ENCODE data around the gene LOXL3.
"Not testable (repeated sequence)": the region's sequence is repeated elsewhere in the genome, so short reads cannot be mapped to it uniquely, and the experiment has no call there.

The LOXL3 gene

DNA sequence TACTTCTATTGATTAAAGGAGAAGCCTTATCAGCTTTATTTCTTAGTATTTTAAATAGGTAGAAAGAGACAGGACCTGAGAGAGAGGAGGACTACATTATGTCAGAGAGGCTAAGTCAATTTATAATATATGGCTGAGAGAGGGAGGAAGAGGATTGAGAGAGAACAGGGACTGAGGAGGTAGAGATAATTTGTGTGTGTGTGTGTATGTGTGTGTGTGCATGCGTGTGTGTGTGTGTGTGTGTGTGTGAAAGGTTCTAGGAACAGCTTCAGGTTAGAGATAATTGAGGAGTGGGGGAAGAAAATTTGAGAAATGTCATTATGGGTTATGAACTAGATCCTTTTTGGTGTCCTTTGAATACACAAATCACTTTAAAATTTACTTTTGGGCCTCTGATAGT lies 15.9 kb upstream of the LOXL3 start:
- Histone ChIP-seq H3K27ac (ENCODE audit: low read depth, low read length) (no peak overlapping the region), H3K36me3 (ENCODE audit: insufficient read depth, low read length) (no peaks in the 10 kb centered on the region), H3K9me3 (ENCODE audit: low read length) (no peaks in the 10 kb centered on the region), H3K4me1 (ENCODE audit: insufficient read depth, low read length) (no peaks in the 10 kb centered on the region), H3K4me3 (ENCODE audit: low read depth in 1 of 2, low read length in 2 of 2) (no peak overlapping the region), H3K9ac (ENCODE audit: low read length) (no peak overlapping the region), H3K27me3 (ENCODE audit: control insufficient read depth in 1 of 2, insufficient read depth in 2 of 2, low read length in 2 of 2) (no peaks in the 10 kb centered on the region)

DNA sequence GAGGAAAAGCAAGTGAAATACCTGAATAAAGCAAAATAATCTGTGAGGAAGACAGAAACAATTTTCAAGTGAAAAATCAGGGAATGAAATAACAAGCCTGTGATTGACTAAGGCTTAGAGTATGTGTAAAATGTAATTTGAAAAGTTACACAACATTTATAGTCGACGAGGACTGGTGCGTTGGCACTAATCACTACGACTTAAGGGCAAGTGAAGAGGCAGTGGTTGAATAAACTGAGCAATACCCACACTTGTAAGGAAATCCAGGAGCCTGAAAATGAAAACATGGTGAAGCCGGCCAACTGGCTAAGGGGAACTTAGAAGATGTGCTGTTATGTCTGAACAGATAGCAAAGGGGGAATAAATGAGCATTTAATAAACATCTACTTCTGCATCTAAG lies 14.1 kb upstream of the LOXL3 start:
- Histone ChIP-seq H3K9ac (ENCODE audit: low read length) (no peak overlapping the region), H3K4me3 (ENCODE audit: low read depth in 1 of 2, low read length in 2 of 2) (no peak overlapping the region), H3K36me3 (ENCODE audit: insufficient read depth, low read length) (no peaks in the 10 kb centered on the region), H3K4me1 (ENCODE audit: insufficient read depth, low read length) (no peaks in the 10 kb centered on the region), H3K9me3 (ENCODE audit: low read length) (no peaks in the 10 kb centered on the region), H3K27ac (ENCODE audit: low read depth, low read length) (no peak overlapping the region), H3K27me3 (ENCODE audit: control insufficient read depth in 1 of 2, insufficient read depth in 2 of 2, low read length in 2 of 2) (no peaks in the 10 kb centered on the region)

DNA sequence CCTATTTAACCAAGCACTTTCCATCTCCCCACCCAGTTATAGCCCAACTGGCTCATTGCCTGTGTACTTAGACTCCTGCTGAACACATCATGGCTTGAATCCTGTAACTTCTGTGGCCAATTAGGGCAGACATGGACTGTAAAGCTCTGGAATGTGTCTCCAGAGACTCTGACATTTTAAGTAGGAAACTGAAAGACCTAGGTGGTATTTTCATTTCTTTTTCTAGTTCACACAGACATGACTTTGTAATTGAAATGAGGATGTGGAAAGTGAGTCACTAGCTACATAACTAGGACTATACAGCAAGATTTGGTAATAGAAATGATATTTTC lies 13.0 kb upstream of the LOXL3 start:
- H3K9ac ChIP-seq (ENCODE audit: low read length) = no peak overlapping the region
- no peaks in the 10 kb centered on the region for H3K9me3 ChIP-seq (ENCODE audit: low read length)
- no peaks in the 10 kb centered on the region for H3K27me3 ChIP-seq (ENCODE audit: control insufficient read depth in 1 of 2, insufficient read depth in 2 of 2, low read length in 2 of 2)
- H3K4me3 ChIP-seq (ENCODE audit: low read depth in 1 of 2, low read length in 2 of 2) = no peak overlapping the region
- no peak overlapping the region for H3K27ac ChIP-seq (ENCODE audit: low read depth, low read length)
- H3K36me3 ChIP-seq (ENCODE audit: insufficient read depth, low read length) = no peaks in the 10 kb centered on the region
- no peaks in the 10 kb centered on the region for H3K4me1 ChIP-seq (ENCODE audit: insufficient read depth, low read length)

DNA sequence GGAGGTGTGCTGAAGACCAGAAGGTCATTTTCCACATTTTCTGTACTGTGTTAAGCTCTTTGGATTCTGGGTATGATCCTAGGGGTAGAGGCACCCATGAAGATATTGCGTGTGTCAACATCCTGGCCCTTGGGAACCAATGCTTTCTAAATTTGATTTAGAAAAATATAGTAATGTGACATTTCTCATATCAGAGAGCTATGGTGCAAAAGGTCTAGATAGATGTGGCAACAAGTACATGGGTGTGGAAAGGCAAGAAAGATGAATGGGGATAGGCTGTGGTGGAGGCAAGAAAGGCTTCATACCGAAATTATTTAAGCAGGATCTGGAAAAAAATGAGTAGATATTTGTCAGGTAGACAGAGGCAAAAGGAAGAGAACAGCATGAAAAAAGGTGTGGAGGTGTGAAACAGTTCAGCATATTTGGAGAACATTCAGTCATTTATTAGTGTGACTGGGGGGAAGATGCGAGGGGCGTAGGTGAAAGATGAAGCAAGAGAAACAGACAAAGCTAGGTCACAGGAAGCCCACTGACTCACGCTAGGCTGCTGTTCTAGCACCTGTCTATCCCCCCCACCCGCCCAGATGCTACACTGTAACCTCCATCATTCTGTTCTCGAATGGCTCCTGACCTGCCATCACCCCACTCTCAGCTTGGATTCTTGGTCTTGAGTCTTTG lies 12.5 kb upstream of the LOXL3 start:
- Histone ChIP-seq H3K27ac (ENCODE audit: low read depth, low read length) (no peak overlapping the region), H3K9ac (ENCODE audit: low read length) (no peak overlapping the region), H3K4me3 (ENCODE audit: low read depth in 1 of 2, low read length in 2 of 2) (no peak overlapping the region), H3K9me3 (ENCODE audit: low read length) (no peaks in the 10 kb centered on the region), H3K4me1 (ENCODE audit: insufficient read depth, low read length) (no peaks in the 10 kb centered on the region), H3K27me3 (ENCODE audit: control insufficient read depth in 1 of 2, insufficient read depth in 2 of 2, low read length in 2 of 2) (no peaks in the 10 kb centered on the region), H3K36me3 (ENCODE audit: insufficient read depth, low read length) (no peaks in the 10 kb centered on the region)

DNA sequence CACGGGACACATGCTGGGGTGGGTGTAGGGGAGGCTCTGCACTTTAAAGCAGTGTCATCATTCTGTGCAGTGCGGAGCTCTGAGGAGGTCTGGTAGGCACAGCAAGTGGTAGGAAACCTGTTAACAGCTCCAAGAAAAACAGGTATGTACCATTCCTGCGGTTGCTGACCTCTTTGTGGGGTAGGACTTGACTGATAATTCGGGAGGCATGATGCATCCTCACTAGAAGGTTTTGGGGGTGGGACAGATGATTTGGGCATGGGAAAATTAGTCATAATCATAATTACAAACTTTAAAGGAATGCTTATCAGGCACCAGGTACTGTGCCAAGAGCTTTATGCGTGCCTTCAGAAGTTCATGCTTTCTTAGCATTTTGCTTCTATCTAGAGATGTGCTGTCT lies 10.5 kb upstream of the LOXL3 start:
- Histone ChIP-seq H3K27me3 (ENCODE audit: control insufficient read depth in 1 of 2, insufficient read depth in 2 of 2, low read length in 2 of 2) (no peaks in the 10 kb centered on the region), H3K9ac (ENCODE audit: low read length) (no peak overlapping the region), H3K4me3 (ENCODE audit: low read depth in 1 of 2, low read length in 2 of 2) (no peak overlapping the region), H3K4me1 (ENCODE audit: insufficient read depth, low read length) (no peaks in the 10 kb centered on the region), H3K9me3 (ENCODE audit: low read length) (no peaks in the 10 kb centered on the region), H3K27ac (ENCODE audit: low read depth, low read length) (no peak overlapping the region), H3K36me3 (ENCODE audit: insufficient read depth, low read length) (no peaks in the 10 kb centered on the region)

DNA sequence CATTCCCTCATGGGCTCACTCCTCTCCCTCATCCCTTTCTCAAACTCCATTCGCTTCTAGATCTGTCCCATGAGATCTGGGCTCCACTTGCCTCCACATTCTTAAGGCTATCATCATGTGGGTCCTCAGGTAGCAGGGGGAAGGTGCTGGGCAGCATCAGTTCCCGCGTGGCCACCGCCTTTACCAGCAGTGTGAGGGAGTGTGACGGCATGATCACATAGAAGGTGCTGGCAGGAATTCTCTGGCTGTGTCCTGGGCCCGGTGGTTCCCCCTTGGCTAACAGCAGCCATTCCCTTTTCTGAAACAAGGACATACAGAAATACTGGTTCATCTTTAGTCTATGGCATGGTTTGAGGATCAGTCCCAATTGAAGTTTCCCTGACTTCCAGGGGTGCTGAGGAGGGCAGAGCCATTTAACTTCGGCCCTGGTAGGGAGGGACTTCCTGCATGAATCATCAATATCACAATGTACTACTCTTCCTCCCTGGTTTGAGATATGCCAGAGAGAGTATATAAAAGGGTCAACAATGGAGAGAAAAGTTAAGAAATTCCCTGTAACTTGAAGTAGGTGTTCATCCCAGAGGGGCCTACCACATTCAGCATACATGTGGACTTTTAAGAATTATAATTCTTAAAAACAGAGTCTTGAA lies 8.5 kb upstream of the LOXL3 start:
- Histone ChIP-seq H3K9me3 (ENCODE audit: low read length) (no peaks in the 10 kb centered on the region), H3K9ac (ENCODE audit: low read length) (no peak overlapping the region), H3K36me3 (ENCODE audit: insufficient read depth, low read length) (no peaks in the 10 kb centered on the region), H3K27ac (ENCODE audit: low read depth, low read length) (no peak overlapping the region), H3K27me3 (ENCODE audit: control insufficient read depth in 1 of 2, insufficient read depth in 2 of 2, low read length in 2 of 2) (no peaks in the 10 kb centered on the region), H3K4me3 (ENCODE audit: low read depth in 1 of 2, low read length in 2 of 2) (no peak overlapping the region), H3K4me1 (ENCODE audit: insufficient read depth, low read length) (no peaks in the 10 kb centered on the region)

DNA sequence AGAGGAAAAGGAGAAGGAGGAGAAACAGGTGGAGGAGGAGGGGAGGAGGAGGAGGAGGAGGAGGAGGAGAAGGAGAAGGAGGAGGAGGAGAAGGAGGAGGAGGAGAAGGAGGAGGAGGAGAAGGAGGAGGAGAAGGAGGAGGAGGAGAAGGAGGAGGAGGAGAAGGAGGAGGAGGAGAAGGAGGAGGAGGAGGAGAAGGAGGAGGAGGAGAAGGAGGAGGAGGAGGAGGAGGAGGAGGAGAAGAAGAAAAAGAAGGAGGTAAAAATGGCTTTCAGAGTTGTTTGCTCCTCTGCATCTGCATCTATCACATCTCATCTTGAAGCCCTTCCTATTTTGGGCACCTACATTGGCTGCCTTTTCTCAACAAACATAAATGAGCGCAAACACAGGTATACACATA lies 7.3 kb upstream of the LOXL3 start:
- not testable (repeated sequence) for H3K27me3 ChIP-seq (ENCODE audit: control insufficient read depth in 1 of 2, insufficient read depth in 2 of 2, low read length in 2 of 2); H3K9me3 ChIP-seq (ENCODE audit: low read length); H3K4me1 ChIP-seq (ENCODE audit: insufficient read depth, low read length); H3K27ac ChIP-seq (ENCODE audit: low read depth, low read length); H3K4me3 ChIP-seq (ENCODE audit: low read depth in 1 of 2, low read length in 2 of 2); H3K36me3 ChIP-seq (ENCODE audit: insufficient read depth, low read length); H3K9ac ChIP-seq (ENCODE audit: low read length)

DNA sequence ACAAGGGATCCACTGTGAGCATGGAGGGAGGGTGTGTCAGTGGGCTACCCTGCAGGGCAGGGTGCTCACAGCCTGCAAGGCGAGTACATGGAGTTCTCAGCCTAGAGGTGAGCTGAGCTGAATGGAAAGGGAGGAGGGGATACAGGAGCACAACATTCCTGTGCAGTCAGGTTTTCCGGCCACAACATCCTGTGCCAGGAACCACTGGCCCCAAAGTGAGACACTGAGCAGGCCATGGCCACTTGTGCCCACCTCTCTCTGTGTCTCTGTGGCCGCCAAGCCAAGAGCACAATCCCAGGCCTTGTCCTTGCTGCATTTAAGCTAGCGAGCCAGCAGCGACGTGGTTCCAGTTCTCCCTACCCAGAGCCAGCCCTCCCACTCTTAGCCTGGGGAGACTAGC lies 6.8 kb upstream of the LOXL3 start:
- Histone ChIP-seq H3K4me1 (ENCODE audit: insufficient read depth, low read length) (no peaks in the 10 kb centered on the region), H3K9ac (ENCODE audit: low read length) (no peak overlapping the region), H3K27me3 (ENCODE audit: control insufficient read depth in 1 of 2, insufficient read depth in 2 of 2, low read length in 2 of 2) (no peaks in the 10 kb centered on the region), H3K27ac (ENCODE audit: low read depth, low read length) (no peak overlapping the region), H3K4me3 (ENCODE audit: low read depth in 1 of 2, low read length in 2 of 2) (no peak overlapping the region), H3K36me3 (ENCODE audit: insufficient read depth, low read length) (peaks cover 8% of the 10 kb centered on the region), H3K9me3 (ENCODE audit: low read length) (no peaks in the 10 kb centered on the region)

DNA sequence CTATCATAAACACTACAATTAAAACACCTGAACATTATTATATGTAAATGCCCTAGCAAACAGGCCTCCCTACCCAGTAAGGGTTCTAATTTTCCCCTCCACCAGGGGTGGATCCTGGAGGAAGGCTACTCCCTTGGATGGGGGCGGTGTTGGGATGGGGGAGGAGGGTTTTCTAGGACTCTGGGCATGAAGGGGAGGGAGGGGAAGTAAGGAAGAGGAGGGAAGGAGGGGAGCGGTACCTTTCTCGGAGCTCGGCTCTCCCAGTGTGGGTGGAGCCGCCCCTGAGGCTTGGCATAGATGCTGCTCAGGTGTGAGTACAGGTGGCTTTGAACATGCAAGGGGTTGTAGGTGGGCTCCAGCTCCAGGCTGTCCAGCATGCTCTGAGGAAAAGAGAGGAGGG lies 6.2 kb upstream of the LOXL3 start:
- Histone ChIP-seq H3K9me3 (ENCODE audit: low read length) (no peaks in the 10 kb centered on the region), H3K4me1 (ENCODE audit: insufficient read depth, low read length) (no peaks in the 10 kb centered on the region), H3K4me3 (ENCODE audit: low read depth in 1 of 2, low read length in 2 of 2) (no peak overlapping the region), H3K36me3 (ENCODE audit: insufficient read depth, low read length) (peaks cover 8% of the 10 kb centered on the region), H3K27me3 (ENCODE audit: control insufficient read depth in 1 of 2, insufficient read depth in 2 of 2, low read length in 2 of 2) (no peaks in the 10 kb centered on the region), H3K27ac (ENCODE audit: low read depth, low read length) (no peak overlapping the region), H3K9ac (ENCODE audit: low read length) (no peak overlapping the region)

DNA sequence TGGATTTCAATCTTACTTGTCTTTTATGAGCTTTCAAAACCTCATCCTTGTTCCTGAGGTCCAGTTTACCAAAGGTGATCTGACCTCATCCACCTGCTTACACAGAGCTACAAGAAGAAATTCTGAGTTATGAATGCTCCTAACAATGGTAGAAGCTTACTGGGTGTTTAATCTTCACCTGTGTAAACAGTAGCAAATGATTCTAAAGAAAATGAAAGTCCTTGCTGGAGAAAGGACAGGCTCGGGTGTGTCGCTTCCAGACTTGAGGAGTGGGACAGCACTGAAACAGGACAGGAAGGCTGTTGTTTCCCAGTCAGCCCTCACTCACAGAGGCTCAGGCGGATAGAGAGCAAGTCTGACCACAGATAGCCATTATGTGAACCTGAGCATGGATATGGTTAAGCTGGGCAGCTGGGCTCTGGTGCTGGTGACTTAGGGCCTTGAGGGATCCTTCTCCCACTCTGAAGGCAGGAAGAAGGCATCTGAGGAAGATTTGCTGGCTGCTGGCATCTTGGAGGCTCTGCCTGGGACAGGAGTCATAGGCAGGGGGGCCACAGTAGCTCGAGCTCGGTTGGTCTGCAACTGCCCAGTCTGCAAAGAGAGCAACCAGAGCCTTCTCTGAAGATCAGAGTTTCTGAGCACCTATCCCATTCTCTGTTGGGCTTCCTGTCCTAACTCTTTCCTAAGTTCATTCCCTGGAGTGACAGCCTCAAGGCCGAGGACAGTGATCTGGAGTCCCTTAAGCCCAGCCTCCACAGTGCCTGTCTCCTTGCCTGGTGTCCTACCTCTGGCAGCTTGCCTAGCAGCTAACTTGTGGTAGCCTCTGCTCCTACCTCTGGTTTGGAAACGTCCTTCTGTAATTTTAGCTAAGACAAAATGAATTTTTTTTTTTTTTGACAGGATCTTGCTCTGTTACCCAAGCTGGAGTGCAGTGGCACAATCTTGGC lies 4.8 kb upstream of the LOXL3 start:
- H3K4me3 ChIP-seq (ENCODE audit: low read depth in 1 of 2, low read length in 2 of 2) = no peak overlapping the region
- peaks cover 8% of the 10 kb centered on the region for H3K36me3 ChIP-seq (ENCODE audit: insufficient read depth, low read length)
- H3K27ac ChIP-seq (ENCODE audit: low read depth, low read length) = no peak overlapping the region
- H3K9ac ChIP-seq (ENCODE audit: low read length) = no peak overlapping the region
- H3K9me3 ChIP-seq (ENCODE audit: low read length) = no peaks in the 10 kb centered on the region
- no peaks in the 10 kb centered on the region for H3K27me3 ChIP-seq (ENCODE audit: control insufficient read depth in 1 of 2, insufficient read depth in 2 of 2, low read length in 2 of 2)
- H3K4me1 ChIP-seq (ENCODE audit: insufficient read depth, low read length) = no peaks in the 10 kb centered on the region

DNA sequence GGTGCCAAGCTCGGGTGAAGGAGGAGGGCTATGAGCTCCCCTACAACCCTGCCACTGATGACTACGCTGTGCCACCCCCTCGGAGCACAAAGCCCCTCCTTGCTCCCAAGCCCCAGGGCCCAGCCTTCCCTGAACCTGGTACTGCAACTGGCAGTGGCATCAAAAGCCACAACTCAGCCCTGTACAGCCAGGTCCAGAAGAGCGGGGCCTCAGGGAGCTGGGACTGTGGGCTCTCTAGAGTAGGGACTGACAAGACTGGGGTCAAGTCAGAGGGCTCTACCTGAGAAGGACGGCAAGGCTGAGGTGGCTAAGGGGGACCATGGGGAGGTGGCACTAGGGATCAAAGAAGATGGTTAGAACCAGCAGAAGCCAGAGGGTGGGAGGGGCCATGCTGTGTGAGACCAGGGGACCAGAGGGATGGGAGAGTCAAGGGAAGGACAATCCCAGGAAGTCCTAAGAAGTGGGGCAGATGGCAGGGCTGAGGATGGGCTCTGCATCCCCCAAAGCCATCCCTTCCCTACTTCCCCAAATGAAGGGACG lies 3.2 kb upstream of the LOXL3 start:
- Histone ChIP-seq H3K27ac (ENCODE audit: low read depth, low read length) (no peak overlapping the region), H3K4me1 (ENCODE audit: insufficient read depth, low read length) (no peaks in the 10 kb centered on the region), H3K9ac (ENCODE audit: low read length) (no peak overlapping the region), H3K27me3 (ENCODE audit: control insufficient read depth in 1 of 2, insufficient read depth in 2 of 2, low read length in 2 of 2) (no peaks in the 10 kb centered on the region), H3K4me3 (ENCODE audit: low read depth in 1 of 2, low read length in 2 of 2) (no peak overlapping the region), H3K9me3 (ENCODE audit: low read length) (no peaks in the 10 kb centered on the region), H3K36me3 (ENCODE audit: insufficient read depth, low read length) (peaks cover 8% of the 10 kb centered on the region)

Data from muscle layer of colon (tissue), 2 donors.